ENCODE data around the gene FAM3A. TPM values are rescaled to one million over a fixed set of nuclear protein-coding genes. Genes with fewer than 3 reads are reported as not detected.

The FAM3A gene
- total RNA-seq, 1 donor from 2014 or later: 29.6 TPM

DNA sequence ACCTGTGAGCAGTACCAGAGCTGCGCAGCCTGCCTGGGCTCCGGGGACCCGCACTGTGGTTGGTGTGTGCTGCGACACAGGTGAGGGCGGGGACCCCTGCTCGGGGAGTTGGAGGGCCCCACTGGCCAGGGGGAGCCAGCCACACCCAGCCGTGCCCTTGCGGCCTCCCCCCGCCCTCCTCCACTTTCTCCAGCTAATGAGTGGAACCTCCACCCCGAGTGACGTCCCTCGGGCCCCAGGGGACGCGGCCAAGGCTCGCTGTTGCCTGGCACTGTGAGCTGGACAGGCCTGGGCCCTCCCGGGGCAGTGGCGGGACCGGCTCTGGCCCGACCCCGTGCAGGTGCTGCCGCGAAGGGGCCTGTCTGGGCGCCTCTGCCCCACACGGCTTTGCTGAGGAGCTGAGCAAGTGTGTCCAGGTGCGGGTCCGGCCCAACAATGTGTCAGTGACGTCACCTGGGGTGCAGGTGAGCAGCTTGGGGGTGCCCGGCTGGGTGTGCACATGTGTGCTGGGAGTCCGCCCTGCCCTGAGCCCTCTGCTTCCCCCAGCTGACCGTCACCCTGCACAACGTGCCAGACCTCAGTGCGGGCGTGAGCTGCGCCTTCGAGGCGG is 52.3 kb downstream of the FAM3A start:
- TF ChIP-seq, protein P1, sequence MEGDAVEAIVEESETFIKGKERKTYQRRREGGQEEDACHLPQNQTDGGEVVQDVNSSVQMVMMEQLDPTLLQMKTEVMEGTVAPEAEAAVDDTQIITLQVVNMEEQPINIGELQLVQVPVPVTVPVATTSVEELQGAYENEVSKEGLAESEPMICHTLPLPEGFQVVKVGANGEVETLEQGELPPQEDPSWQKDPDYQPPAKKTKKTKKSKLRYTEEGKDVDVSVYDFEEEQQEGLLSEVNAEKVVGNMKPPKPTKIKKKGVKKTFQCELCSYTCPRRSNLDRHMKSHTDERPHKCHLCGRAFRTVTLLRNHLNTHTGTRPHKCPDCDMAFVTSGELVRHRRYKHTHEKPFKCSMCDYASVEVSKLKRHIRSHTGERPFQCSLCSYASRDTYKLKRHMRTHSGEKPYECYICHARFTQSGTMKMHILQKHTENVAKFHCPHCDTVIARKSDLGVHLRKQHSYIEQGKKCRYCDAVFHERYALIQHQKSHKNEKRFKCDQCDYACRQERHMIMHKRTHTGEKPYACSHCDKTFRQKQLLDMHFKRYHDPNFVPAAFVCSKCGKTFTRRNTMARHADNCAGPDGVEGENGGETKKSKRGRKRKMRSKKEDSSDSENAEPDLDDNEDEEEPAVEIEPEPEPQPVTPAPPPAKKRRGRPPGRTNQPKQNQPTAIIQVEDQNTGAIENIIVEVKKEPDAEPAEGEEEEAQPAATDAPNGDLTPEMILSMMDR (IDR thresholded peaks at IDR 0.05; ENCODE audit: unreplicated experiment): no peak
- peaks cover 5% of the 10 kb centered on the region for H3K36me3 Mint-ChIP-seq (ENCODE audit: low read depth, unreplicated experiment)
- H3K4me1 Mint-ChIP-seq (ENCODE audit: unreplicated experiment): no peaks in the 10 kb centered on the region
- no peak overlapping the region for H3K4me3 Mint-ChIP-seq (ENCODE audit: unreplicated experiment)
- no peak for DNase-seq (ENCODE audit: low spot score)
- H3K27ac Mint-ChIP-seq (ENCODE audit: unreplicated experiment): no peak overlapping the region
- H3K27me3 Mint-ChIP-seq (ENCODE audit: unreplicated experiment): no peaks in the 10 kb centered on the region
- H3K9me3 Mint-ChIP-seq (ENCODE audit: unreplicated experiment): no peaks in the 10 kb centered on the region

DNA sequence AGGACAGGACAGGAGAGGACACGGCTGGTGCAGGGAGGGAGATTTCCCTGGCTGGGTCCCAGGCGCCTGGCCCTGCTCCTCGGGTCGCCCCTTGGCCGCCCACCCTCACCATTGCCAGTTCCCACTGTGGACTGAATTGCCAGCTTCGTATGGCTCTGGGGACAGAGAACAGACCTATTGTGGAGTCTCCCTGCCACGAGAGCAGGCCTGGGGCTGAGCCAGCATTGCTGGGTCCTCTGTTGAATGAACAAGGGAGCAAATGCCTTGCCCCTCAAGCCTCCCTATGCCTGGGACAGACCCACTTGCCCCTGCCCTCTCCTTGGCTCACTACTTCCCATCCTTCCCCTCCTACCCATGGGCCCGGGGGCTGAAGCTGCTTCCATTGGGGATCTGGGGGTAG is 53.6 kb downstream of the FAM3A start:
- Mint-ChIP-seq H3K27ac (ENCODE audit: unreplicated experiment) (no peak overlapping the region), H3K4me1 (ENCODE audit: unreplicated experiment) (peaks cover 1% of the 10 kb centered on the region)

DNA sequence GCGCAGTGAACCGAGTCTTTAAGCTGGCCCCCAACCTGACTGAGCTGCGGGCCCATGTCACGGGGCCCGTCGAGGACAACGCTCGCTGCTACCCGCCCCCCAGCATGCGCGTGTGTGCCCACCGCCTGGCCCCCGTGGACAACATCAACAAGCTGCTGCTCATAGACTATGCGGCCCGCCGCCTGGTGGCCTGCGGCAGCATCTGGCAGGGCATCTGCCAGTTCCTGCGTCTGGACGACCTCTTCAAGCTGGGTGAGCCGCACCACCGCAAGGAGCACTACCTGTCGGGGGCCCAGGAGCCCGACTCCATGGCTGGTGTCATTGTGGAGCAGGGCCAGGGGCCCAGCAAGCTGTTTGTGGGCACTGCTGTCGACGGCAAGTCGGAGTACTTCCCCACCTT is 55.7 kb downstream of the FAM3A start:
- H3K4me1 Mint-ChIP-seq (ENCODE audit: unreplicated experiment): peaks cover 3% of the 10 kb centered on the region
- TF ChIP-seq, protein P1 (IDR thresholded peaks at IDR 0.05; ENCODE audit: unreplicated experiment): no peak
- H3K27me3 Mint-ChIP-seq (ENCODE audit: unreplicated experiment): peaks cover 2% of the 10 kb centered on the region
- no peaks in the 10 kb centered on the region for H3K9me3 Mint-ChIP-seq (ENCODE audit: unreplicated experiment)
- H3K27ac Mint-ChIP-seq (ENCODE audit: unreplicated experiment): no peak overlapping the region
- H3K4me3 Mint-ChIP-seq (ENCODE audit: unreplicated experiment): no peak overlapping the region
- DNase-seq (ENCODE audit: low spot score): no peak
- H3K36me3 Mint-ChIP-seq (ENCODE audit: low read depth, unreplicated experiment): peaks cover 9% of the 10 kb centered on the region

More for the DNA sequence above, 53.6 kb downstream of the FAM3A start:
- DNase-seq (ENCODE audit: low spot score): no peak
- TF ChIP-seq, protein P1 (IDR thresholded peaks at IDR 0.05; ENCODE audit: unreplicated experiment): no peak
- Mint-ChIP-seq H3K4me3 (ENCODE audit: unreplicated experiment) (no peak overlapping the region), H3K9me3 (ENCODE audit: unreplicated experiment) (no peaks in the 10 kb centered on the region), H3K36me3 (ENCODE audit: low read depth, unreplicated experiment) (peaks cover 6% of the 10 kb centered on the region), H3K27me3 (ENCODE audit: unreplicated experiment) (peaks cover under 1% of the 10 kb centered on the region)

DNA sequence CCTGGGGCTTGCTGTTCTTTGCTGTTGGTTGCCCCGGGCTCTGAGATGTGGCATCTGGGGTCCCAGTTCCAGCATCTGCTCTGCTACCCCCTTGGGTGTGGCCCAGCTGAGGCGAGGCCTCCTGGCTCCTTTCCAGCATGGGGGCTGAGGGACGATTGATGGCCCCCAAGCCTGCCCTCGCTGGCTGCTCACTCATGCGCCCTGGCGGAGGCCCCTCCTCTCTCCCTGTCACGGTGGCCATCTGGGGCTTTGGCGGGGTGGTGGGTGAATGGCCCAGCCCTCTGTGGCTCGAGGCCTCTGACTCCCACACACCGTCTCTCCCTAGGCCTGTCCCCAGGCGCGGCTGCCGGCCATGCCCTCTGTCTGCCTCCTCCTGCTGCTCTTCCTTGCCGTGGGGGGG is 56.2 kb downstream of the FAM3A start:
- Mint-ChIP-seq H3K4me3 (ENCODE audit: unreplicated experiment) (peak overlapping the region; percentile 31), H3K27me3 (ENCODE audit: unreplicated experiment) (peaks cover 2% of the 10 kb centered on the region), H3K27ac (ENCODE audit: unreplicated experiment) (no peak overlapping the region), H3K9me3 (ENCODE audit: unreplicated experiment) (no peaks in the 10 kb centered on the region), H3K36me3 (ENCODE audit: low read depth, unreplicated experiment) (peaks cover 9% of the 10 kb centered on the region), H3K4me1 (ENCODE audit: unreplicated experiment) (peaks cover 3% of the 10 kb centered on the region)
- DNase-seq (ENCODE audit: low spot score): no peak
- TF ChIP-seq, protein P1 (IDR thresholded peaks at IDR 0.05; ENCODE audit: unreplicated experiment): no peak

DNA sequence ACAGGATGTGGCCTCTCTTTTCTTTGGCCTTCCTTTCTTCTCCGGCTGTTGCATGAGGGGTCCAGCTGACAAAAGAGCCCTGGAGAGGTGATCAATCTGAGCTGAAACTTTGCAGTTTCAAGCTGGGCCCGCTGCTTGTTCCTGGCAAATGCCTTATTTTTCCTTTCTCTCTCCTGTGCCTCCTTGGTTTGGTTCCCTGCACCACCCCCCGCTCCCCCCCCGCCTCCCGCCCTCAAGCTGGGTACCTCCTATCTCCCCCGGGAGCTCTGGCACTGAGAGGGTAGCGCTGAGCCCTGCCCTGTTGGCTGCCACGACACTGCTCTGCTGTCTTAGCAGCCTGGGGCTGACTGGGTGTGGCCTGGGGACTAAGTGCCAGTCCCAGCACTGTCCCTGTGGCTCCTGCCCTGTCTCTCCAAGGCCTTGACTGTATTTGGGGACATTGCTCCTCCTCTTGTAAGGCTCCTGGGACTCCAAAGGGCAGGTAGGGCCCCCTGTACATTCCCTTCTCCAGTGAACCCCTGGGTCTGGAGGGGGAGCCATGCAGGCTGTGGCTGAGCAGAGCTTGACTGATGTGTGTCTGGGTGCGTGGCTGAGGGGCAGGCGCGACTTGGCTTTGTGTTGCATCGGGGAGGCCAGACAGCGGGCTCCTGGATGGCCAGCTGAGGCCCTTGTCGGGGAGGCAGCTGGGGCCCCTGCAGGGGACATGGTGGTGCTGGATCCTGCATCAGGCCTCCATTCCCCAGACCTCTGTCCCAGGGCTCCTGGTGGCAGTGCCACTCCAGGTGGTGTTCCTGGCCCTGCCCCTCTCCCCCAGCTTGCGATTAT is 56.9 kb downstream of the FAM3A start:
- Mint-ChIP-seq H3K4me1 (ENCODE audit: unreplicated experiment) (peaks cover 3% of the 10 kb centered on the region), H3K4me3 (ENCODE audit: unreplicated experiment) (peak overlapping the region; percentile 87), H3K9me3 (ENCODE audit: unreplicated experiment) (no peaks in the 10 kb centered on the region), H3K36me3 (ENCODE audit: low read depth, unreplicated experiment) (peaks cover 9% of the 10 kb centered on the region), H3K27ac (ENCODE audit: unreplicated experiment) (no peak overlapping the region), H3K27me3 (ENCODE audit: unreplicated experiment) (peaks cover 2% of the 10 kb centered on the region)
- TF ChIP-seq, protein P1 (IDR thresholded peaks at IDR 0.05; ENCODE audit: unreplicated experiment): no peak
- no peak for DNase-seq (ENCODE audit: low spot score)
